Caki2 (cell line): ENCODE results near the gene SLC38A9. TPM values are rescaled to one million over a fixed set of nuclear protein-coding genes. Genes with fewer than 3 reads are reported as not detected.

Experiments used
- DNase-seq: peaks from one replicate; pipeline ENCODE4 v3.0.0-alpha.2; 2015; ENCODE audit warnings: low read depth
- in situ Hi-C: cut with HindIII; loops from 2 replicates; pipeline ENCODE4 v1.10.0; 2016; ENCODE audit warnings: low sequenced_read_pairs, low pct_unique_long_range_greater_than_20kb, mixed read lengths
- total RNA-seq: library from RNA; depleted of rRNA; stranded (reverse); fragments of >200 nt; shearing (Covaris generic); gene quantifications from 2 replicates; pipeline ENCODE4 v1.2.3, GENCODE V29; 2014; ENCODE audit warnings: low replicate concordance

The SLC38A9 gene
- total RNA-seq, 1 experiment from 2014 or later, result 10.7 TPM

- in situ Hi-C loops, result no loop called here
- no peak for DNase-seq
These were observed 37.0 kb downstream of the SLC38A9 start for GRCh38 chr5:55675119-55675518.

GRCh38 chr5:55674340-55674739 is 37.8 kb downstream of the SLC38A9 start:
- DNase-seq, result no peak
- in situ Hi-C loops, result no loop called here

GRCh38 chr5:55672477-55672911 is 39.6 kb downstream of the SLC38A9 start:
- no peak for DNase-seq
- in situ Hi-C loops, result no loop called here

GRCh38 chr5:55671975-55672374 is 40.1 kb downstream of the SLC38A9 start:
- in situ Hi-C loops, result no loop called here
- no peak for DNase-seq

- peak; percentile 56 for DNase-seq
- in situ Hi-C loops, result no loop called here
These were observed 43.8 kb downstream of the SLC38A9 start for GRCh38 chr5:55668356-55668755.

GRCh38 chr5:55667938-55668337 is 44.2 kb downstream of the SLC38A9 start:
- in situ Hi-C loops, result no loop called here

GRCh38 chr5:55665065-55665464 is 47.1 kb downstream of the SLC38A9 start:
- in situ Hi-C loops, result no loop called here
- DNase-seq, result no peak

More at GRCh38 chr5:55667938-55668337, 44.2 kb downstream of the SLC38A9 start:
- no peak for DNase-seq

- no peak for DNase-seq
- in situ Hi-C loops, result no loop called here
These were observed 54.7 kb downstream of the SLC38A9 start for GRCh38 chr5:55657443-55657842.

GRCh38 chr5:55650386-55650785 is 61.7 kb downstream of the SLC38A9 start:
- DNase-seq, result no peak
- in situ Hi-C loops, result no loop called here

GRCh38 chr5:55649963-55650362 is 62.2 kb downstream of the SLC38A9 start:
- DNase-seq, result no peak
- in situ Hi-C loops, result no loop called here

GRCh38 chr5:55645304-55645703 is 66.8 kb downstream of the SLC38A9 start:
- in situ Hi-C loops, result no loop called here
- no peak for DNase-seq

GRCh38 chr5:55638455-55638854 is 73.7 kb downstream of the SLC38A9 start:
- DNase-seq, result no peak
- in situ Hi-C loops, result no loop called here

GRCh38 chr5:55638051-55638450 is 74.1 kb downstream of the SLC38A9 start:
- in situ Hi-C loops, result no loop called here
- DNase-seq, result no peak

- in situ Hi-C loops, result no loop called here
These were observed 75.4 kb downstream of the SLC38A9 start for GRCh38 chr5:55636683-55637082.

GRCh38 chr5:55636177-55636576 is 75.9 kb downstream of the SLC38A9 start:
- in situ Hi-C loops, result no loop called here
- no peak for DNase-seq

More at GRCh38 chr5:55636683-55637082, 75.4 kb downstream of the SLC38A9 start:
- no peak for DNase-seq

GRCh38 chr5:55634866-55635265 is 77.3 kb downstream of the SLC38A9 start:
- in situ Hi-C loops, result no loop called here
- no peak for DNase-seq

- in situ Hi-C loops, result no loop called here
- no peak for DNase-seq
These were observed 77.8 kb downstream of the SLC38A9 start for GRCh38 chr5:55634209-55634805.

GRCh38 chr5:55633574-55634208 is 78.4 kb downstream of the SLC38A9 start:
- DNase-seq, result peak; percentile 34

GRCh38 chr5:55629815-55630214 is 82.3 kb downstream of the SLC38A9 start:
- DNase-seq, result no peak
- in situ Hi-C loops, result no loop called here

More at GRCh38 chr5:55633574-55634208, 78.4 kb downstream of the SLC38A9 start:
- in situ Hi-C loops, result no loop called here

GRCh38 chr5:55626790-55627189 is 85.3 kb downstream of the SLC38A9 start:
- in situ Hi-C loops, result no loop called here
- DNase-seq, result no peak
